Raji (cell line): ENCODE measurements around the gene SLC35F5.

Source experiments
- POLR2A ChIP-seq: IDR thresholded peaks from 2 replicates; pipeline ENCODE4 v1.6.1; 2011; ENCODE audit warnings: low read depth, low read length, control low read depth; ENCODE audit not compliant: insufficient read depth

SLC35F5 gene

DNA sequence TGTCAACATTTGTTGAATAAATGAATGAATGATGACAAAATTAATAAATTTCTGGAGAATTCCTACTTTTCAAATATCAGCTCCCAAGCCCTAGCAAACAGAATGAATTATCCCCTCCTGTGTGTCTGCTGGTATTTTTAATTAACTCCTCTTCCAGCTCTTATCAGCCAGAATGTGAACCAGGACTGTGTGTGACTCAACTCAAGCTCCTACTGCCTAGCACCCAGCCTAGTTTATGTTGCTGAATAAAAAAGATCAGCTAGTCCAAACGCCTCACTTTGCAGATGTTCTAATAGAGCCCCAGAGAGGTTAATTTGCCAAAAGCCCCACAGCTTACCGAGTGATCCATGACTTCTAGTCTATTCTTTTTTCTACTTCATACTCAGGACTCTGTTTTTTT lies 79.1 kb downstream of the SLC35F5 start:
- TF ChIP-seq POLR2A: no peak

DNA sequence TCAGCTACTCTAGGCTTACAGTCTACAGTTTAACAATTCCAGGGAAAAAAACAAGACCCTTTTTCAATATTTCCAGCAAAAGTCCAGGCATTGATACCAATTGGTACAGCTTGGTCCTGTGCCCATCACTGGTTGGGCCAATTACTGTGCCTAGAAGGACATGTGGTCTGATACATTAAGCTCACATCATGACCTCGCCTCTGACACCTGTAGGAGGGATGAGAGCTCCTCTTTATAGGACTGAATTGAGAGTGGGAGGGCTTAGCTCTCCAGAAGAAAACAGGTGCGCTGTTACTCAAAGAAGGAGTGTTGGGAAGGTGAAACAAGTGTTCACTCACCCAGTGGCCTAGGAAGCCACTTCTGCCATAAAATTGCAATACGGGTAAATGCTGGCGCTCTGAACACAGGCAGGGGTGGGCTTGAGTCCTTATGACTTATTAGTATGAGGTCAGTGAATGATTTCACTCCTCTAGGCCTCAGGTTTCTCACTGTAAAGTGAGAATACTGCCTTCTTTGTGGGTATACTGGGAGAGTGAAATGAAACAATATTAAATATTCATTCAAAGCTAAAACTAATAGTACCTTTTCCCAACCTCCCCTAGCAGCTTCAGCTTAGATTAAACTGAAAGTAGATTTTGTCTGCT lies 79.7 kb downstream of the SLC35F5 start:
- no peak for TF ChIP-seq POLR2A

DNA sequence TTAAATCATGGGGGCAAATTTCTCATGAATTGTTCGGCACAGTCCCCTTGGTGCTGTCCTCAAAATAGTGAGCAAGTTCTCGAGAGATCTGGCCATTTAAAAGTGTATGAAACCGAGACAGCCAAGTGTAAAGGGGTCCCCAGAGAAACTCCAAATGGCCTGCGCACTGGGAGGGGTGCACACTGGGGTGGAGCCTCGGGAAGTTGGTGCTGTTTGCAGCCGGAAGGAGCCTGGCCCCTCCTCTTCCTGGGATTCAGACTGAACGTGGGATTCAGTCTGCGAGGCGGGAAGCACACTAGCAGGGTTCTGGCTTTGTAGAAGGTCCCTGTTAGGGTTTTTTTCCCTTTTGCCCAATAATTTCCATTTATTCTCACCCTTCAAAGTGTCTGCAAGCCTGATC lies 80.6 kb downstream of the SLC35F5 start:
- no peak for TF ChIP-seq POLR2A

DNA sequence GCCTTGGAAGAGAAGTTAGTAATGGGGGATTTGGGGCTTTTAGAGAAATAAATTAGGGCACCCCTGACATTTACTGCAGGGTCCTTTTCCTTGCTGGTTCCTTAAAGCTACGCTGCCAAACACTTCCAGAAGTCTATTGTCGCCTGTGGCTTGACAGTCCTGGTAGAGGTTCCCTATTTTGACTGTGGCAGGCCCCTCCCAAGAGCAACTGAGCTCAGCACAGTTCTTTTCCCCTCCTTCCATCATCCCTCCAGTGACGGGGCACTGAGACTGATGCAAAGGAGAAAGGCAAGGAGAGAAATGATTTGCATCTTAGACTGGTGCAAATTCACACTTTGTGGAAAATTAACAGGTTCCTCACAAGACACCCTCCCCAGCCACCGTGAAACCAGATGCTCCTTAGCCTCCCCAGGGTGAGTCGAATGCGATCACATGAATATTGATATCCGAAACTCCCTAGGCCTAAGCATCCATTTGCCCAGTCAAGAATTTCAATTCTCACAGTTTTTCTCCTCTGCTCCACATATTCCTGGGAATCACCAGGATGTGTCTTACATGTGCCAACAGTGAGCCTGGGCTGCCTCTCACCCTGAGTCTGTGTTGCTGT lies 84.0 kb downstream of the SLC35F5 start:
- no peak for TF ChIP-seq POLR2A
